GM12872 (cell line): ENCODE data around the gene CD28.

Experiments used
- TF ChIP-seq, protein P1 (sequence below): IDR thresholded peaks from 3 replicates; pipeline ENCODE4 v1.5.1; 2011; ENCODE audit warnings: low read depth, mild to moderate bottlenecking, low read length, moderate library complexity; ENCODE audit not compliant: insufficient read depth

Gene CD28

DNA sequence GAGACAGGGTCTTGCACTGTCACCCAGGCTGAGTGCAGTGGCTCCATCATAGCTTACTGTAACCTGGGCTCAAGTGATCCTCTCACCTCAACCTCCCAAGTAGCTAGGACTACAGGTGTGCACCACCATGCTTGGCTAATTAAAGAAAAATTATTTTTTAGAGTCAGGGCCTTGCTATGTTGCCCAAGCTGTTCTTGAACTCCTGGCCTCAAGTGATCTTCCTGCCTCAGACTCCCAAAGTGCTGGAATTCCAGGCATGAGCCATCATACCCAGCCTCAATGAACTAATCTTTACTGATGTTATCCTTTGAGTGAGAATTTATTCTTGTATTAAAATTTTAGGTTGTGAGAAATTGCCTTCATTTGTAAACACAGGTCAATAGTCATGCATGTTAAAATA, 27.0 kb upstream of the CD28 start:
- TF ChIP-seq, protein P1, sequence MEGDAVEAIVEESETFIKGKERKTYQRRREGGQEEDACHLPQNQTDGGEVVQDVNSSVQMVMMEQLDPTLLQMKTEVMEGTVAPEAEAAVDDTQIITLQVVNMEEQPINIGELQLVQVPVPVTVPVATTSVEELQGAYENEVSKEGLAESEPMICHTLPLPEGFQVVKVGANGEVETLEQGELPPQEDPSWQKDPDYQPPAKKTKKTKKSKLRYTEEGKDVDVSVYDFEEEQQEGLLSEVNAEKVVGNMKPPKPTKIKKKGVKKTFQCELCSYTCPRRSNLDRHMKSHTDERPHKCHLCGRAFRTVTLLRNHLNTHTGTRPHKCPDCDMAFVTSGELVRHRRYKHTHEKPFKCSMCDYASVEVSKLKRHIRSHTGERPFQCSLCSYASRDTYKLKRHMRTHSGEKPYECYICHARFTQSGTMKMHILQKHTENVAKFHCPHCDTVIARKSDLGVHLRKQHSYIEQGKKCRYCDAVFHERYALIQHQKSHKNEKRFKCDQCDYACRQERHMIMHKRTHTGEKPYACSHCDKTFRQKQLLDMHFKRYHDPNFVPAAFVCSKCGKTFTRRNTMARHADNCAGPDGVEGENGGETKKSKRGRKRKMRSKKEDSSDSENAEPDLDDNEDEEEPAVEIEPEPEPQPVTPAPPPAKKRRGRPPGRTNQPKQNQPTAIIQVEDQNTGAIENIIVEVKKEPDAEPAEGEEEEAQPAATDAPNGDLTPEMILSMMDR: no peak

DNA sequence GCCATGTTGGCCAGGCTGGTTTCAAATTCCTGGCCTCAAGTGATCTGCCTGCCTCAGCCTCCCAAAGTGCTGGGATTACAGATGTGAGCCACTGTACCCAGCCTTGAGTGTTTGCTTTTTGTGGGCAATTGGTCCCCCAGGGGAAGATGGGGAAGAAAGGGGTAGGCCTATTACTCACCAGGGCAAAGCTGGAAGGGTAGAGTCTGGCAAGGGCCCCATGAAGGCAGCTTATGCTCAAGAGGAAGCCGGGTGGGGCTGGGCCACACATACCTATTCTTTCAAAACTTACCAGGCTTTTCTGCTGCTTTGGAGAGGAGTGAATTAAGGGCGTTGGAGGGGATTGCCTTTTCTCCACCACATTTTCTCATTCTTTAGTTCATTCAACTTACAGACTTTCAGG, 24.5 kb upstream of the CD28 start:
- TF ChIP-seq, protein P1: no peak

DNA sequence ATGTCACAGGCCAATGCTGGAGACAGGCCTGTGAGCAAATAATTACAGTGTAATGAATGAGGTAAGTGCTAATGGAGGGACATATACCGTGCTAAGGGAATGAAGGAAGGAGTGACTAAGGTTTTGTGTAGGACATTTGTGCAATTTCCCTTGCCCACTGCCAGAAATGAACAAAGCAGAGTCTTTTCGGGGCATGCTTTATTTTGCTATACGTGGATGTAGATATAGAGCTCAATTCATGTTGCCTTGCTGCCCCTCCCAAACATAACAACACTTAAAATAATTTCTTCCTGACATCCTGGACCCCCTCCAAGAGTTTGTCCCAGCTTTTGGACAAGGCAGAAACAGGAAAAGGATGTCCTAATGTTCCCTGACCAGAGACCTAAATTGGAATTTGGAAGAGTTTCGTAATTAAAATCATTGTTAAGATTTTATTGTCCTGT, 23.7 kb upstream of the CD28 start:
- TF ChIP-seq, protein P1: no peak

DNA sequence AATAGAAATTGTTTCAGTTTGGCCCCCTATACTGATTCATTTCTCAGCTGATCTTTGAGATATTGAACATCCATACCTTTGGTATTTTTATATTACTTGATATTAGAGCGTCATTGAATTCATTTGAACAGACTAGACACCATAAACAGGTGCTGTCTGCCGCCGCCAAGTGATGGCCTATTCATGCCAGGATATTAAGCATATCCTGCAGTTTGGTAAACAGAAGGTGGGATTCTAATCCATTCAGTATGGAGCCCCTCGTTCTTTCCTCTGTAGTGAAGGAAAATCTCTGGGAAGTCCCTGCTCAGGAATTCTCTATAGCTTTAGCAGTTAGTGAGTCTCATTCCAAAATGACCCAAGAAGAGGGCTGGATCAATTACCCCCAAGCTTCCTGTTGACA, 23.0 kb upstream of the CD28 start:
- TF ChIP-seq, protein P1: no peak

DNA sequence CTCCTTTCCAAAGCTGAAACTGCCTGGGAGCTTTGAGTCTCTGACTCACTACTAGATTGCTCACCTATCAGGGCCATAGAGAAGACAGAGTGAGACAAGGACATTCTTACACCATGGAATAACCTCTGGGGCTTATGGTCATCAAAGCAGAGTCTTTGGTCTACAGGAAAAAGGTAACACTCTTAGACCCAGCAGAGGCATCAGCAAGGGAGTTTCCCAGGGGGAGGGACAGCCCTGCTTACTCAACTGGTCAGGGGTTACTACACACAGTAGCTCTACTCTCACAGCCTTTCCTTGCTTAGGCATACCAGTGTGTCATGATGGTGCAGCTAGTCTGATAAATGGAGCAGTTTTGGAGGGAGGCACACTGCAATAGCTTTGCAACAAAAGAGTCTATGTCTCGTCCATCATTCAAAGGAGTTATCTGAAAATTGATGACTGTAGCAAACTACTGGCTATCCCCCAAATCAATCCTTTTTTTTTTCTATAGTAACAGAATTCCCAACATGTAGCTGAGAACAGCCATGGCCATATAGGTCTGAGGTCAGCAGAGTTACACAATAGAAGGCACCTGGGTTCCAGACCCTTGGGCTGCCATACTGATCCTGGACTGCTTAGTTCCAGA, 22.4 kb upstream of the CD28 start:
- TF ChIP-seq, protein P1: no peak

DNA sequence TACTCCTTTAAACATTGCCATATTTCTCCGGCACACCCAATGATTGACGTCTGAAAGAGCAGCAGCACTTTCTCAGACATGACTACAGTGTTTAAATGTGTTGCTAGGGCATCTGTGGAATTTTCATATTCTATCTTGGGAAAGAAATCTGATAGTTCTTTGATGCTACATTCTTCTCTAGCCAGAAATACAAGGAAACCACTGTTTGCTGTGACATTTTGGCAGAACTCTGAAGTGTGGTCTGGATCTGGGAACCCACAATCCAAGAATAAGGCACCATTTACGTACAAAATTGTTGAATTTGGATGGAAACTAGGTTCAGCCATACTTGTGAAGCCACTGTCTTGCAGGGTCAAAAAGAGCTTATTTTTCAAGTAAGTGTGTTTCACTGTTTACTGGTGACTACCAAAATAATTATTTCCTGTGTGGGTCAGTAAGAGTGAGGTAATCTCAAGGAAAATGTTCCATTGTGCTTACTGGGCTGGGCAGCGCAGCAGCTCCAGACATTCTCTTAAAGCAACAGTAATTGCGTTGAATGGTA, 21.3 kb upstream of the CD28 start:
- TF ChIP-seq, protein P1: no peak

DNA sequence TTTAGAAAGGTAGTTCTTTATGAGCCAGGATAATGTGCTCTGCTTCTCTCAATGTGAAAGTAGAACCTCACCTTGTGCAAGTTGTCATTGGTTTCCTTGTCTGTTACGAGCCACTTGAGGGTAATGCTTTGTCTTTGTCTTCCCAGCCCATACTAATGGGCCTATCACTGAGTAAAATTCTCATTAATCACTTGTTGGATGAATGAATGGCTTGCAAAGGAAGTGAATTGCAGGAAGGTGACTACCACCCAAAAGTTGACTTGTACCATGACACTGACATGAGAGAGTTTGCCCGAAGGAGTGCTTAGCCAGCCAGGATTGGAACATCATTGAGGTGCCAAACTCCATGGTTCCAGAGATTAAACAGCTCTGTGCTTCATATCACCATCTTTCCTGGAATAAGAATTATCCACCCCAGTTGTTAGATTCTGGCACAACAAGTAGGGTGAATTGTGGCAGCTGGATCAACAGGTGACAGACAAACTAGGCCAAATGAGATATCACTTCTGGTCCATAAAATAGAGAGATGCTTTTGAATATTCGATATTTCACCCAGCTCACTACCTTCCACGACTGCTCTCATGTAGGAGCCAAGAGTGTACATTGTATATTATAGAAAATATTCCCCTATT, 20.5 kb upstream of the CD28 start:
- TF ChIP-seq, protein P1: no peak
